Heart left ventricle (tissue), 16 donors: Measurements from ENCODE around the gene TMEM143. TPM values are rescaled to one million over a fixed set of nuclear protein-coding genes. Genes with fewer than 3 reads are reported as not detected.

ENCODE experiments used
- ATAC-seq, 4 donors: fragments of 200-7000 bp; cut with Tn5 transposase; one replicate each; pipeline ENCODE4 v1.9.1; 2020 to 2022; ENCODE audit warnings: moderate library complexity in 4 of 4, mild to moderate bottlenecking in 3 of 4, moderate number of reproducible peaks in 1 of 4
- DNase-seq, 5 donors: peaks; one replicate each; pipeline ENCODE4 v3.0.0-alpha.2; 2020
- H3K27ac ChIP-seq, 12 donors: fragments of 200-600 bp; sonication (generic) in 4 of 12; one replicate each; pipeline versions ENCODE4 v1.5.0 to v1.8.0; 2016 to 2022; ENCODE audit warnings: mild to moderate bottlenecking in 2 of 12
- H3K27me3 ChIP-seq, 9 donors: fragments of 200-600 bp; sonication (generic) in 2 of 9; one replicate each; pipeline versions ENCODE4 v1.5.1 to v1.8.0; 2016 to 2022; ENCODE audit warnings: mild to moderate bottlenecking in 3 of 9
- H3K36me3 ChIP-seq, 9 donors: fragments of 200-600 bp; sonication (generic) in 2 of 9; one replicate each; pipeline versions ENCODE4 v1.5.0 to v1.8.0; 2018 to 2022; ENCODE audit warnings: mild to moderate bottlenecking in 2 of 9
- H3K4me1 ChIP-seq, 12 donors: fragments of 200-600 bp; sonication (generic) in 4 of 12; one replicate each; pipeline versions ENCODE4 v1.5.0 to v1.8.0; 2016 to 2022; ENCODE audit warnings: mild to moderate bottlenecking in 3 of 12
- H3K4me3 ChIP-seq, 12 donors: fragments of 200-600 bp; sonication (generic) in 4 of 12; one replicate each; pipeline versions ENCODE4 v1.5.0 to v1.8.0; 2017 to 2022; ENCODE audit warnings: mild to moderate bottlenecking in 9 of 12, moderate library complexity in 4 of 12
- H3K9me3 ChIP-seq, 12 donors: fragments of 200-600 bp; sonication (generic) in 4 of 12; one replicate each; pipeline versions ENCODE4 v1.5.0 to v1.8.0; 2016 to 2022; ENCODE audit warnings: mild to moderate bottlenecking in 1 of 12
- POLR2A ChIP-seq, 2 donors: fragments of 450-650 bp; IDR thresholded peaks; one replicate each; pipeline ENCODE4 v1.6.1; 2017; ENCODE audit warnings: antibody characterized with exemption in 2 of 2, mild to moderate bottlenecking in 2 of 2, moderate library complexity in 2 of 2
- WGBS, 4 donors: extraction: QIAGEN DNeasy Blood & Tissue Kit in 2 of 4; methylation state at CpG; one replicate each; pipeline versions ENCODE4 v1.1.5 to v1.1.7; 2013 to 2018; 5-methylcytosine and 5-hydroxymethylcytosine counted together
- intact Hi-C, 10 donors: fragments of 100-400 bp; cut with DNase I; formaldehyde crosslinking; loops; one replicate each; pipeline versions ENCODE4 v1.11.1 to v1.14.2; 2022
- polyA plus RNA-seq, 2 donors: library from polyadenylated mRNA; stranded (reverse); fragments of 200-250 nt; gene quantifications; one replicate each; pipeline ENCODE4 v1.2.3, GENCODE V29; 2013
- total RNA-seq, 9 donors: library from RNA; depleted of rRNA in 2 of 9; stranded (reverse); fragments of >200 nt in 2 of 9; fragmentation: NEBNext Ultra II Directional in 3 of 9; extraction: Animal tissue kit (Norgen Biotek cat#: 25700) in 3 of 9; gene quantifications; one replicate each; pipeline versions ENCODE4 v1.1.0 to v1.2.4, GENCODE V29; 2016 to 2023
- TF ChIP-seq, protein P1 (sequence below), 12 donors: fragments of 200-600 bp; sonication (generic) in 4 of 12; IDR thresholded peaks; one replicate each; pipeline versions ENCODE4 v1.5.0 to v1.8.0; 2018 to 2022; ENCODE audit warnings: antibody characterized with exemption in 12 of 12, mild to moderate bottlenecking in 5 of 12
- donor health status: ischemic (EF 13 %, LVEDD 7.1; RV severe dilation, severe dysfunction).
- donor health status: healthy with polysubstance abuse.
- donor health status: DM: no; HTN: yes; CAD: no.
- donor health status: DM: no; HTN: no; CAD: no.
- donor health status: ischemic (EF 25% LVEDD 6.9; RV normal size, moderate dysfunction).
- donor health status: ischemic (EF 25% LVEDD 5.7; RV mildly dilated, moderate dysfunction).
- donor health status: healthy.
- donor health status: DM: yes; HTN: yes; CAD: no.
- donor health status: ischemic (EF 35%, LVEDD 5.7; RV mildly dilated, moderate dysfunction).
- donor health status: nonischemic (EF 11% LVEDD 7.7; RV severe dilation, severe dysfunction).
- donor health status: DM: yes; HTN: yes; CAD: no.
- donor health status: PGD.
- donor health status: ischemic (EF 29% LVEDD 5.4; RV normal size, mild dysfunction).
- donor health status: nonischemic (EF 23%, LVEDD 6.1; RV moderate dilation, normal function).

Gene TMEM143
- total and polyA plus RNA-seq, 11 donors = 12.9 to 96.1 (median 63.5) TPM

DNA sequence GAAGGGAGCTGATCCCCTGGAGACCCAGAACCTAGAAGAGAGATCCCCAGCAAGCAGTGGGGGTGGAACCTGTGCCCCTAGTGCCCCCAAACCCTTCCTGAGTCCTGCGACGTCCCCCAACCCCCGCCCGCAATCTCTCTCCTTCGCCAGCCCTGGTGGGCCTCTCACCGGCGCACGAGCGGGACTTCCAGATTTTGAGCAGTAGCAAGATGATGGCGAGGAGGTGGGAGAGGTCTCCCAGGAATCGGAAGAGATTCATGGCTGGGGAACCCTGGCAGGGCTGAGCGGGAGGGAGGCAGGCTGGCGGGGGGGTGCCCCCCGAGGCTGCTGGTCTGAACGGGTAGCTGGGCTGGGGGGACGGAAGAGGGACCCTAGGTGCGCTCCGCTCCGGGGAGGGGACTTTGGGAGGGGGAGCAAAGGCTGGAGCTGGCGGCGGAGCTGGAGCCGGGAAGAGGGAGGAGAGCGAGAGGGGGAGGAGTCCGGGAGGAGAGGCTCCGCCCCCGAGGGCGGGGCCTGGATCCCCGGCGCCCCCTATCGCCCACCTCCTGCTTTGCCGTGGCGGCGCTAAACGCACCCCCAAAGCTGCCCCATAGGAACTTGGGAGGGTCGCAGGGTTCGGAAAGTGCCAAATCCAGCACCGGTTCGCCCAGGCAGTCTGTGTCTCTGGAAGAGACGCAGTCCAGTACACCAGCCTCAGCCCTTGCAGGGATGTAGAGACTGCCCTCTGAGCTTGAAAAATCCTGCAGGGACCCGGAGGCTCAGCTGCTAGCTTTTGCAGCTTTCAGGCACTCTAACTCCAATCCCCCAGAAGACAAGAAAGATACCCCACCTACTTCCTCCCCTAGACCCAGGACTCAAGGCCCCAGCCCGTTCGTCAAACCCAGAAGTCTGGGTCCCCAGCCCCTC lies 27.6 kb upstream of the TMEM143 start, which contains the start of gene KDELR1:
Gene KDELR1, minus strand, starts transcription at position 452 of the 906 bp plus-strand sequence. Its CDS starts 193 bp downstream, at position 259.
- peaks cover 0 to 33% (median 31%) of the 10 kb centered on the region in 9 donors for H3K36me3 ChIP-seq
- ATAC-seq (peak; percentile 89 to 96 (median 93)), DNase-seq (peak; percentile 78 to 92 (median 80))
- H3K4me3 ChIP-seq = peak within 1 kb of the TSS; percentile 77 to 99 (median 90)
- peaks cover 15 to 43% (median 35%) of the 10 kb centered on the region in 9 donors for H3K27me3 ChIP-seq
- peak within 1 kb of the TSS; percentile 67 to 97 (median 87) for H3K27ac ChIP-seq
- WGBS, 4 donors = 4 to 5% (median 4%) methylated on average over 28 to 42 of the region's 42 CpGs
- peak in 1 of 2 donors; percentile 61 for TF ChIP-seq POLR2A (IDR thresholded peaks at IDR 0.05)
- TF ChIP-seq, protein P1, sequence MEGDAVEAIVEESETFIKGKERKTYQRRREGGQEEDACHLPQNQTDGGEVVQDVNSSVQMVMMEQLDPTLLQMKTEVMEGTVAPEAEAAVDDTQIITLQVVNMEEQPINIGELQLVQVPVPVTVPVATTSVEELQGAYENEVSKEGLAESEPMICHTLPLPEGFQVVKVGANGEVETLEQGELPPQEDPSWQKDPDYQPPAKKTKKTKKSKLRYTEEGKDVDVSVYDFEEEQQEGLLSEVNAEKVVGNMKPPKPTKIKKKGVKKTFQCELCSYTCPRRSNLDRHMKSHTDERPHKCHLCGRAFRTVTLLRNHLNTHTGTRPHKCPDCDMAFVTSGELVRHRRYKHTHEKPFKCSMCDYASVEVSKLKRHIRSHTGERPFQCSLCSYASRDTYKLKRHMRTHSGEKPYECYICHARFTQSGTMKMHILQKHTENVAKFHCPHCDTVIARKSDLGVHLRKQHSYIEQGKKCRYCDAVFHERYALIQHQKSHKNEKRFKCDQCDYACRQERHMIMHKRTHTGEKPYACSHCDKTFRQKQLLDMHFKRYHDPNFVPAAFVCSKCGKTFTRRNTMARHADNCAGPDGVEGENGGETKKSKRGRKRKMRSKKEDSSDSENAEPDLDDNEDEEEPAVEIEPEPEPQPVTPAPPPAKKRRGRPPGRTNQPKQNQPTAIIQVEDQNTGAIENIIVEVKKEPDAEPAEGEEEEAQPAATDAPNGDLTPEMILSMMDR (IDR thresholded peaks at IDR 0.05) = peak; percentile 85 to 97 (median 91)
- intact Hi-C loops = loop anchor here in 4 of 10 donors (2.0 to 10.0 kb wide), 8 partner anchors 27 to 196 kb away; partner anchors contain the start of genes GRWD1 (in 2 of the 4) and SYNGR4 (in 1 of the 4)
- peaks cover 0 to 28% (median 11%) of the 10 kb centered on the region in 12 donors for H3K4me1 ChIP-seq
- no peaks in the 10 kb centered on the region for H3K9me3 ChIP-seq

DNA sequence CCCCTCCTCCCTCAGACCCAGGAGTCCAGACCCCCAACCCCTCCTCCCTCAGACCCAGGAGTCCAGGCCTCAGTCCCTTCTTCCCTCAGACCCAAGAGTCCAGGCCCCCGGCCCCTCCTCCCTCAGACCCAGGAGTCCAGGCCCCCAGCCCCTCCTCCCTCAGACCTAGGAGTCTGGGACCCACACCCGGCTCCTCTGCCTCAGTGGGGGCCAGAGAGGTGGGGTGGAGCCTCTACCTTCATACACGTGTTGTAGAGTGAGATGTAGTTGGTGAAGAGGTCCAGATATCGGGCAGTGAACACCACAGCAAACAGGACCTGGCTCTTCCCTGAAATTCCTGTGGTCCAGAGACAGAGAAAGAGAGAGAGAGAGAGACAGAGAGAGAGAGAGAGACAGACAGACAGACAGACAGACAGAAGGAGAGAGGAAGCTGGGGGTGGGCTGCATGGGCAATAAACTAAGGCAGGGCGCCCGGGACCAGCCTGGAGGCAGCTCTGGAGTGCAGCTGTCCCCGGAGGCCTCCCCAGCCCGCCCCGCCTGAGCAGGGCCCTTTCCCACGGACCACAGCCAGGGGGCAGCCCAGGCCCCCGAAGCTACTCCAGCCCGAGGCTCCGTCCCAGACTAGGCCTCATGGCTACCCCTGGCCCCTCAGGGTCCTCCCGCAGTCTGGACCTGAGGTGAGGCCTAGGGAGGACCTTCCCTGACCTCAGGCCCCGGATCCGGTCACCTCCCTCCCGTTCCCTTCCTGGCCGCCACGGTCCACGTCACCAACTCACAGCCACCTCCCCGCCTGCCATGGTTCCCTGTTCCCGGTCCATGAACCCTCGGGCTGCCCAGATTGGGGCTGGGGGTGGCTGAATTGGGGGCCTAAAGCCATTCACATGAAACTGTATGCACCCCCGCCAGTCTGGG lies 26.7 kb upstream of the TMEM143 start:
- ATAC-seq (peak; percentile 69 to 86 (median 78)), DNase-seq (peak; percentile 63 to 85 (median 76))
- Histone ChIP-seq H3K4me3 (peak overlapping the region; percentile 77 to 99 (median 90)), H3K4me1 (peaks cover 0 to 28% (median 11%) of the 10 kb centered on the region in 12 donors), H3K9me3 (no peaks in the 10 kb centered on the region), H3K27me3 (peaks cover 10 to 34% (median 26%) of the 10 kb centered on the region in 9 donors), H3K27ac (peak overlapping the region; percentile 67 to 97 (median 87)), H3K36me3 (peaks cover 0 to 42% (median 40%) of the 10 kb centered on the region in 9 donors)
- TF ChIP-seq POLR2A (IDR thresholded peaks at IDR 0.05) = peak in 1 of 2 donors; percentile 11
- TF ChIP-seq, protein P1 (IDR thresholded peaks at IDR 0.05) = peak; percentile 49 to 81 (median 68)
- WGBS, 4 donors = 1 to 3% (median 2%) methylated on average over 22 to 24 of the region's 24 CpGs
- intact Hi-C loops = loop anchor here in 4 of 10 donors (2.0 to 10.0 kb wide), 8 partner anchors 26 to 197 kb away; partner anchors contain the start of genes GRWD1 (in 2 of the 4) and SYNGR4 (in 1 of the 4)

DNA sequence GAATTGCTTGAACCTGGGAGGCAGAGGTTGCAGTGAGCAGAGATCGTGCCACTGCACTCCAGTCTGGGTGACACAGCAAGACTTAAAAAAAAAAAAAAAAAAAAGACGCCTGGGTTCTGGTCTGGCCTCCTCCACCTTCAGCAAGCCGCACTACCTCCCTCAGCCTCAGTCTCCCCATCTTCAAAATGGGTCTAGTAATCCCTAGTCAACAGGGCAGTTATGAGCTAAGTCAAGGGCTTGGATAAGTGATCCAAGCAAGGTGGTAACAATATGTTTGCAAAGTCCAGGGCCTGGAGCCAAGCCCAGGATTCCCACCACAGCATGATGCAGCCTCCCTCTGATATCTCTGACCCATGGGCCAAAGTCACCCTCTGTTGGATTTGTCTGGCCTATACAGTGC lies 23.2 kb upstream of the TMEM143 start:
- intact Hi-C loops = loop anchor here in 1 of 10 donors (10.0 kb wide), 1 partner anchor 228 kb away; the partner anchor contains the start of genes FAM83E, RPL18 and SPHK2
- TF ChIP-seq, protein P1 (IDR thresholded peaks at IDR 0.05) = no peak
- TF ChIP-seq POLR2A (IDR thresholded peaks at IDR 0.05) = no peak
- Histone ChIP-seq H3K27ac (no peak overlapping the region), H3K9me3 (no peaks in the 10 kb centered on the region), H3K4me3 (no peak overlapping the region), H3K27me3 (no peaks in the 10 kb centered on the region), H3K4me1 (peaks cover 0 to 14% (median 1%) of the 10 kb centered on the region in 12 donors), H3K36me3 (peaks cover 0 to 77% (median 75%) of the 10 kb centered on the region in 9 donors)
- 90 to 93% (median 91%) methylated on average over 3 of the region's 3 CpGs for WGBS, 4 donors
- ATAC-seq = no peak
- no peak for DNase-seq
